Psoas muscle (tissue), 8 donors: ENCODE results near the gene GJD3. TPM values are rescaled to one million over a fixed set of nuclear protein-coding genes. Genes with fewer than 3 reads are reported as not detected.

Experiments used
- ATAC-seq, 4 donors: fragments of 200-7000 bp; cut with Tn5 transposase; one replicate each; pipeline ENCODE4 v1.9.1; 2020; ENCODE audit warnings: moderate library complexity in 3 of 4, mild to moderate bottlenecking in 2 of 4
- DNase-seq, 2 donors: peaks; one replicate each; pipeline ENCODE4 v3.0.0-alpha.2; 2020
- H3K27ac ChIP-seq: fragments of 200-600 bp; one replicate; pipeline ENCODE4 v1.8.0; 2022
- H3K27me3 ChIP-seq, 3 donors: fragments of 200-600 bp in 1 of 3; one replicate each; pipeline versions ENCODE4 v1.6.1 to v1.8.0; 2013 to 2022; ENCODE audit warnings: low read length in 2 of 3, mild to moderate bottlenecking in 2 of 3, moderate library complexity in 1 of 3; ENCODE audit not compliant: insufficient read depth in 3 of 3
- H3K36me3 ChIP-seq, 2 donors: fragments of 200-600 bp in 1 of 2; one replicate each; pipeline versions ENCODE4 v1.6.1 to v1.8.0; 2013 to 2022; ENCODE audit warnings: low read depth in 1 of 2, mild to moderate bottlenecking in 1 of 2, moderate library complexity in 1 of 2; ENCODE audit not compliant: insufficient read depth in 1 of 2
- H3K4me1 ChIP-seq: fragments of 200-600 bp; one replicate; pipeline ENCODE4 v1.8.0; 2022
- H3K4me3 ChIP-seq: fragments of 200-600 bp; one replicate; pipeline ENCODE4 v1.8.0; 2022; ENCODE audit warnings: mild to moderate bottlenecking
- H3K9me3 ChIP-seq: fragments of 200-600 bp; one replicate; pipeline ENCODE4 v1.8.0; 2022
- CTCF ChIP-seq: fragments of 200-600 bp; IDR thresholded peaks from one replicate; pipeline ENCODE4 v1.8.0; 2022; ENCODE audit warnings: antibody characterized with exemption
- WGBS, 3 donors: extraction: QIAGEN DNeasy Blood & Tissue Kit; methylation state at CpG; one replicate each; pipeline versions ENCODE4 v1.1.6 to v1.1.7; 2013; 5-methylcytosine and 5-hydroxymethylcytosine counted together
- intact Hi-C, 2 donors: fragments of 100-400 bp; cut with DNase I; formaldehyde crosslinking; loops; one replicate each; pipeline versions ENCODE4 v1.11.0 to v1.14.2; 2022
- polyA plus RNA-seq, 3 donors: library from polyadenylated mRNA; stranded (reverse); fragments of 200-250 nt; gene quantifications; one replicate each; pipeline ENCODE4 v1.2.3, GENCODE V29; 2013
- total RNA-seq, 4 donors: library from RNA; stranded (reverse); fragmentation: NEBNext Ultra II Directional in 2 of 4; extraction: Animal tissue kit (Norgen Biotek cat#: 25700) in 2 of 4; gene quantifications; one replicate each; pipeline versions ENCODE4 v1.2.1 to v1.2.4, GENCODE V29; 2021 to 2023
- donor health status: healthy with polysubstance abuse.
- donor health status: DM: no; HTN: no; CAD: no; lungs with moderate emphysema.
- donor health status: Bipolar disorder and iron deficiency.
- donor health status: healthy.
- donor health status: DM: yes; HTN: yes; CAD: no.
- donor health status: DM: no; HTN: no; CAD: no.
- donor health status: DM: no; HTN: no; CAD: no.
- donor health status: DM: yes; HTN: yes; CAD: no.

The GJD3 gene
- total and polyA plus RNA-seq, 7 donors, result 0.17 to 1.4 (median 0.34) TPM; not detected in 1

GRCh38 chr17:40326832-40327199, 37.7 kb downstream of the GJD3 start:
- no peaks in the 10 kb centered on the region for H3K27me3 ChIP-seq
- H3K9me3 ChIP-seq, result no peaks in the 10 kb centered on the region
- peaks cover 96% of the 10 kb centered on the region for H3K4me1 ChIP-seq
- TF ChIP-seq CTCF, result no peak
- H3K4me3 ChIP-seq, result peak overlapping the region; percentile 23
- WGBS, 3 donors, result 12 to 31% (median 17%) methylated on average over 1 of the region's 1 CpG
- ATAC-seq (no peak), DNase-seq (peak; percentile 31 to 54)
- peaks cover 0 to 9% of the 10 kb centered on the region in 2 donors for H3K36me3 ChIP-seq
- peak overlapping the region; percentile 97 for H3K27ac ChIP-seq
- intact Hi-C loops, result no loop called here

- Histone ChIP-seq H3K27ac (peak overlapping the region; percentile 97), H3K4me3 (peak overlapping the region; percentile 23), H3K4me1 (peaks cover 96% of the 10 kb centered on the region), H3K27me3 (no peaks in the 10 kb centered on the region), H3K9me3 (no peaks in the 10 kb centered on the region), H3K36me3 (peaks cover 0 to 7% of the 10 kb centered on the region in 2 donors)
- DNase-seq, result peak; percentile 50 to 63
- TF ChIP-seq CTCF, result no peak
- peak in 3 of 4 donors; percentile 8 to 58 (median 25) for ATAC-seq
- intact Hi-C loops, result no loop called here
- 39 to 52% (median 43%) methylated on average over 17 of the region's 17 CpGs for WGBS, 3 donors
Measured at GRCh38 chr17:40326014-40326831, 38.3 kb downstream of the GJD3 start.

GRCh38 chr17:40325156-40326013, 39.2 kb downstream of the GJD3 start:
- Histone ChIP-seq H3K27ac (peak overlapping the region; percentile 97), H3K4me1 (peaks cover 96% of the 10 kb centered on the region), H3K9me3 (no peaks in the 10 kb centered on the region), H3K36me3 (no peaks in the 10 kb centered on the region), H3K4me3 (peak overlapping the region; percentile 10), H3K27me3 (no peaks in the 10 kb centered on the region)
- intact Hi-C loops, result no loop called here
- no peak for TF ChIP-seq CTCF
- WGBS, 3 donors, result 74 to 82% (median 78%) methylated on average over 13 of the region's 13 CpGs
- ATAC-seq (no peak), DNase-seq (peak; percentile 18 to 34)

GRCh38 chr17:40323391-40324381, 40.9 kb downstream of the GJD3 start:
- no peaks in the 10 kb centered on the region for H3K27me3 ChIP-seq
- WGBS, 3 donors, result 34 to 46% (median 45%) methylated on average over 9 to 10 of the region's 10 CpGs
- H3K4me3 ChIP-seq, result peak overlapping the region; percentile 95
- peaks cover 86% of the 10 kb centered on the region for H3K4me1 ChIP-seq
- no peaks in the 10 kb centered on the region for H3K36me3 ChIP-seq
- H3K9me3 ChIP-seq, result no peaks in the 10 kb centered on the region
- peak; percentile 70 to 76 for DNase-seq
- no peak for TF ChIP-seq CTCF
- peak overlapping the region; percentile 97 for H3K27ac ChIP-seq
- ATAC-seq, result peak in 3 of 4 donors; percentile 9 to 28 (median 9)
- intact Hi-C loops, result no loop called here
